Measurements from ENCODE around the gene TALDO1.

Gene TALDO1

DNA sequence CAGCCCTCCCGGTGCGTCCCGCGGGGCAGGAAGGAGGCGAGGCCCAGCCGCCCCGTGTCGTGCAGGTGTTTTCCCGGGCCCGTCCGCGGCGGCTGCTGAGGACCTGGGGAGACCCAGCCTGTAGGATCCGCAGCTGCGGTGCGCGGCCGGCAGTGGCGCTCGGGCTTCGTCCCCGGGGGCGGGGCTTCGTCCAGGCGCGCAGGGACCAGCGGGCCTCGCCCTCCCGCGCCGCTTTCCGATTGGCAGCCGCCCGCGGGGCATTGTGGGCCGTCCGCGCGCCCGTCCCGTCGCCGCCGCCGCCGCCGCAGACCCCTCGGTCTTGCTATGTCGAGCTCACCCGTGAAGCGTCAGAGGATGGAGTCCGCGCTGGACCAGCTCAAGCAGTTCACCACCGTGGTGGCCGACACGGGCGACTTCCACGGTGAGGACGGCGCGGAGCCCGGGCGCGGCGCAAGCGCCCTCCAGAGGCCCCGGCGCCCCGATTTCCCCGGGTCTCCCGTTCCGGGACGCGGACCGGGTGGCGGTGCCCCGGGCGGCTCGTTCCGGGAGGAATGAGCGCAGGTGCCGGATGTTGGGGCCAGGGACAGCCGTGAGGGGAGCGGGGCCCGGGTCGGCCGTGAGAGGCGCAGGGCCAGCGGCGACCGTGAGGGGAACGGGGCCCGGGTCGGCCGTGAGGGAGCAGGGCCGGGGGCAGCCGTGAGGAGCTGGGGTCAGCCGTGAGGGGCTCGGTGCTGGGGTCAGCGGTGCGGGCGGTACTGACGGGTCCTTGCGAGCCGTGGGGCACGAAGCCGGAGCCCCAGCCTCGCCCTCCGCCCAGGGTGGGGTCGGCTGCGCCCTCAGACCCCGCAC lies at the start of gene TALDO1:
Gene TALDO1, plus strand, starts transcription at position 307 of the 849 bp plus-strand sequence. Its CDS starts 18 bp downstream, at position 325.
- peak; percentile 84 to 97 (median 94) for DNase-seq
- intact Hi-C loops (cut with DNase I) = no loop called here

DNA sequence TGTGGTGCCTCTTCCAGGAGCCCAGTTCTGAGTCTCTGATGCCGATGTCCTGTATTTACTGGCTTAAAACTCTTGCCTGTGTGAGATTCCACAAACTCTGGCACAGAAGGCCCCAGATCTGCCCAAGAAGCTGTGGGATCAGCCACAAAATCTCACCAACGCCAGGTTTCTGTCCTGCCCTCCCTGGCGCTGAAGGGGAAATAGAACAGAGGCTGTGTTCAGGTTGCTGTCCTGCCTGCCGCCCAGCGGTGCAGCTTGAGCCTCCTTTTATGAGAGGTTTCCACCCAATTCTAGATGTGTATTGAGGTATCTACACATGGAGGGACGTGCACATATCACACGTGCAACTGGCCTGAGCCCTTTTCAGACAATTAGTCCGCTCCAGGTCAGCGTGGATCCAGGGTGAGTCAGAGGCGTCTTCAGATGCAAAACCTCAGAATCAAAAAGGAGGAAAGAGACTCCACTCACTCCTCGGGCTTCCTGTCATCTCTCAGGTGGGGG lies 49.4 kb upstream of the TALDO1 start:
- intact Hi-C loops (cut with DNase I) = loop anchor here (10.0 kb wide), 1 partner anchor 133 kb away; the partner anchor contains the start of genes LMNTD2 and RASSF7
- DNase-seq = peak in 1 of 42 donors; percentile 25

DNA sequence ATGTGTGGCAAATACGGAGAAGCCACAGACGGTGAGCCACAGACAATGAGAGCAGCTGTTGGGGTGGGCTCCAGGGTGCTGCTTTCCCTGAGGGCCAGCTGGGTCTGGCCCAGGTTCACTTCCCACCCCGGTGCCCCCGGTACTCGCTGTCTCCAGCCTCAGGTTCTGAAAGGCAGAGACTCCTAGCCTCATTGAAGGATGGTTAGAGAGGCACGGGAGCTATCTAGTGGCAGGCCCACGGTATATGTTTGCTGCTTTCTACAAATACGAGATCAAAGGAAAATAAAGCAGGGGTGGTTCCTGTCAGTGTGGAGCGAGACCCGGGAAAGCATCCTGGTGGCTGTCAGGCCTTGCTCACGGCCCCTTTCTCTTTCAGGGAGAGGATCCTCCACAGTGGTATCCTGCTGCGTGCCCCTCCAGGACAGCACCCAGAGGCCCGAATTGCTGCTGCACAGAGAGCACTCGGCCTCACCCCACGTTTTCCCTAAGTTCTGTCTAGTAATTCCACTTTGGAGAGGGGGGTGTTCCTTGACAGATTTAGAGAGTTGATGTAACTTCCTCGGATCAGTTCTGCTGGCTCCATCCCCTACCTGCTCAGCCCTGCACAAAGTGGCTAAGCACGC lies 48.7 kb upstream of the TALDO1 start:
- intact Hi-C loops (cut with DNase I) = loop anchor here (10.0 kb wide), 1 partner anchor 134 kb away; the partner anchor contains the start of genes LMNTD2 and RASSF7
- DNase-seq = peak in 3 of 42 donors; percentile 35 to 60 (median 53)

DNA sequence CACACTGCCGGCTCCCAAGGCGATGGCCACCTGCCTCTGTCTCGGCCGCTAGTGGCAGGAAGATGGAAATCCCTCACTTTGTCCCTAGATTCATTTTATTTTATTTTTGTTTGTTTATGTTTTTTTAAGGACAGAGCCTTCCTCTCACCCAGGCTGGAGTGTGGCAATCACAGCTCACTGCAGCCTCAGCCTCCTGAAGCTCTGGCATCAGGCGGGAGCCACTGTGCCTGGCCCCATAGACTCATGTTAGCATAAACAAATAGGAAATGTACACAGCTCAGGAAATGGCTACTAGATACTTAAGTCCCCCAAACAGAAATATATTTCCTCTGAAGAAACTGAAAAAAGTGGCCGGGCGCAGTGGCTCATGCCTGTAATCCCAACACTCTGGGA lies 48.2 kb upstream of the TALDO1 start:
- no peak for DNase-seq
- intact Hi-C loops (cut with DNase I) = loop anchor here (10.0 kb wide), 1 partner anchor 134 kb away; the partner anchor contains the start of genes LMNTD2 and RASSF7

DNA sequence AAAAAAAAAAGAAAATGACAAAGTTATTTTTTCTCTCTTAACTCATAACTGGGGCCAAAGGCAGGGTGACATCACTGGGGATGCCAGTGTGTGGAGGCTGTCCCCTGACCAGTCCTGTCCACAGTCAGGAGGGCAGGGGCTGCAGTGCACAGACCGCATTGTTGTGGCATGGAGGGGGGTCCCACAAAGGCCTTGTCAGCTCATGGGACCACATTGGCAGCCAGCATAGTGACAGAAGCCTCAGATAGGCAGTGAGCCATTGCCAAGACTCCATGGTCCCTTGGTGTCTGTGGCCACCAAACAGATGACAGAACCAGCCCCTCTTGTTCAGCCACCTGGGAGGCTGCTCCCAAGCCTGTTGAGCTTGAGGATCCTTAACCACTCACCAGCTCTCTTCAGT lies 47.5 kb upstream of the TALDO1 start:
- intact Hi-C loops (cut with DNase I) = loop anchor here (10.0 kb wide), 1 partner anchor 135 kb away; the partner anchor contains the start of genes LMNTD2 and RASSF7
- DNase-seq = no peak

DNA sequence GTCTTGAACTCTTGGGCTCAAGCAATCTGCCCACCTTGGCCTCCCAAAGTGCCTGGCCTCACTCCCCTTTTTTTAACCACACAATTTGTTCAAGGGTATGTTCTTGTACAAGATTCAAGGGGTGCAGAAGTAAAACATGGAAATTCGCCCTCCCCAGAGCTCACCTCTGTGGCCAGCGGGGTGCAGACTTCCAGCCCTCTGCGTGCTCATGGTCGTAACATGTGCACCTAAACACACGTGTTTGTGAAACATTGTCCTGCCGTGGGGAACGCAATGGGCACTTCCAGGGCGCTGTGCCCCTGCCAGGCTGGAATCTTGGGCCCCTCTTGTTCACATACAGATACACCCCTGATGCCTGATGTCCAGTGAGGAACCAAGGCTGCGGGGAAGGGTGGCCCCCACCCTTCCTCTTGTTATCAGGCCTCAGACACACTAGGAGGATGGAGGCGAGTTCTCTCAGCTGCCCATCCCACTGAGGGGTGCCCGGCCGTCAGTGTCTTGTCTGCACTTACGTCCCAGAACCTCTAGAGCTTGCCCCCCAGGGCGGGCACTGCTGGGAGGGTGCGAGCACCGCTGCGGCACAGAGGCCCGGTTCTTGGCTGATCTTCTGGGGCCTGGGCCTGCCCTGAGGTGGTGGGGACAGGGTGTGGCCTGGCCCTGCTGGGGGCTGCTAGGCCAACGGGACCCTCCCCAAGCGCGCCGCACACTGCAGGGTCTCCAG lies 45.4 kb upstream of the TALDO1 start:
- intact Hi-C loops (cut with DNase I) = no loop called here
- DNase-seq = no peak

DNA sequence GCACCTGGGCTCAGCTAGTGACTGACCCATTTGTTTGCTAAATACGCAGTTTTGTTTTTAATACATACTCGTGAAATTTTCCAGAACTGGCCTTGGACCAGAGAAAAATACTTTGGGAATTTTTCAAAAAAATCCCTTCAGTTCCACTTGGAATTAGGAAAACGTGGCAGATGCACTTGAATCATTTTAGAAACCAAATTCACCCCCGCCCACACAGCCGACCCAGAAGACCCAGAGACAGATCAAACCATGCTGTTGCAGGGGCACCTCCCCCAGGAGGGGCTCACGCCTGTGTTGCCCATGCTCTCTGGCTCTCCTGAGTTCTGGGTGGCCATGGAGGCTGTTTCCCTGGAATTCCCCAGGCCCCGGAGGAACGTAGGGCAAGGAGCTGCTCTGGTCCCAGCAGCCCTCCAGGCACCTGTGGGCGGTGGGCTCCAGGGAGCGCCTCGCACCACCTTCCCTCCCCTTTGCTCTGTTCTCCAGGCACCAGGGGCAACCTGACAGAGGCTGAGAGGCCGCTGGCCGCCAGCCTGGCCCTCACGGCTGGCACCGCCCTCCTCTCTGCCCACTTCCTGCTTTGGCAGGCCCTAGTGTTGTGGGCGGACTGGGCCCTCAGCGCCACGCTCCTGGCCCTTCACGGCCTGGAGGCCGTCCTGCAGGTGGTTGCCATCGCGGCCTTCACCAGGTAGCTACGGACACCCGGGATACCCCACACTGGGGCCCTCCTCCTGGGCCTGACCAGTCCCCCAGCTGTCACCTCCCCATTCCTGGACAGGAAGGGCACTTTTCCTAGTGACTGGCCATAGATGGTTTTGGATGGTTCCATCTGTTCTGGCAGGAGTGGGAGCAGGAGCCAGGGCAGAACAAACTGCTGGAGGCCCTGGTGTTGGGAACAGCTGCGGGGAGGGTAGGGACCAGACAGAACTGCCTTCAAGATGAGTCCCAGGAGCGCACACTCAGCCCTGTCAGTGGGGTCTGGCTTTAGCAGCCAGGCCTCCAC lies 44.5 kb upstream of the TALDO1 start:
- peak in 5 of 42 donors; percentile 42 to 68 (median 63) for DNase-seq
- intact Hi-C loops (cut with DNase I) = no loop called here

DNA sequence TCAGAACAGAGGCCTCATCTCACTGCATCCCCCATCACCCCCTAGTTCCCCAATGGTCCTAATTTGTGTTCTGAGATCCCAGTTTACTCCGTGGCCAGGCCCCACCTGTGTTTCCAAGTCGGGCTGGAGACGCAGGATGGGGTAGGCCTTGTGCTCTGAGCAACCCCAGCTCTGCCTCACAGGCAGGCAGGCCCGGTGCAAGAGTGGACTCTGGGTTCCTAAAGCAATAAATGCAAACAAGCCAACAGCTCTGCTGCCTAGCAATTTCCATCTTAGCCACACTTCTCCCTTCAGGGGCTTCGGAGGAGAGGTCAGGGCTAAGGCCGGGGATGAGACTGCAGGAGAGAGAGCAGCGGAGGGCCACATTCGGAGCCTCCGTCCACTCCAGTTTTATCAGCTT lies 43.8 kb upstream of the TALDO1 start:
- no peak for DNase-seq
- intact Hi-C loops (cut with DNase I) = no loop called here

DNA sequence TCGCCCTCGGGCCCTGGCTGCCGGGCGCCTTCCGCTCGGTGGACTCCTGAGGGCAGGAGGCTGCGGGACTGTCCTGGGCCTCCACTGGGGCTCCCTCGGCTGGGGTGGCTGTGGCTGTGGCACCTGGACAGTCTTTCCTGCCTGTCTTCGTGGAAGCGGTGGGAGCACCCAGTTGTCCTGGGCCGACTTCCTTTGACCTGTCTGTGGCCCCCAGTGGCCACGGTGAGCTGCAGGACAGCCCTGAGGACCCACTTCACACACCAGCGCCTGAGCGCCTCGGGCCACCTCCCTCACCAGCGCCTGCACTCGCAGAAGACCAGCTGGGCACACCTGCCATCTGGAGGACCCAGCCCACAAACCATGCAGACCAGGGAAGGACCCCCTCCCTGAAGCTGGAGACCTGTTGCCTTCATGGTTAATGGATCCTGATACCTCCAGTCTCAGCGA lies 43.0 kb upstream of the TALDO1 start:
- no peak for DNase-seq
- intact Hi-C loops (cut with DNase I) = no loop called here

DNA sequence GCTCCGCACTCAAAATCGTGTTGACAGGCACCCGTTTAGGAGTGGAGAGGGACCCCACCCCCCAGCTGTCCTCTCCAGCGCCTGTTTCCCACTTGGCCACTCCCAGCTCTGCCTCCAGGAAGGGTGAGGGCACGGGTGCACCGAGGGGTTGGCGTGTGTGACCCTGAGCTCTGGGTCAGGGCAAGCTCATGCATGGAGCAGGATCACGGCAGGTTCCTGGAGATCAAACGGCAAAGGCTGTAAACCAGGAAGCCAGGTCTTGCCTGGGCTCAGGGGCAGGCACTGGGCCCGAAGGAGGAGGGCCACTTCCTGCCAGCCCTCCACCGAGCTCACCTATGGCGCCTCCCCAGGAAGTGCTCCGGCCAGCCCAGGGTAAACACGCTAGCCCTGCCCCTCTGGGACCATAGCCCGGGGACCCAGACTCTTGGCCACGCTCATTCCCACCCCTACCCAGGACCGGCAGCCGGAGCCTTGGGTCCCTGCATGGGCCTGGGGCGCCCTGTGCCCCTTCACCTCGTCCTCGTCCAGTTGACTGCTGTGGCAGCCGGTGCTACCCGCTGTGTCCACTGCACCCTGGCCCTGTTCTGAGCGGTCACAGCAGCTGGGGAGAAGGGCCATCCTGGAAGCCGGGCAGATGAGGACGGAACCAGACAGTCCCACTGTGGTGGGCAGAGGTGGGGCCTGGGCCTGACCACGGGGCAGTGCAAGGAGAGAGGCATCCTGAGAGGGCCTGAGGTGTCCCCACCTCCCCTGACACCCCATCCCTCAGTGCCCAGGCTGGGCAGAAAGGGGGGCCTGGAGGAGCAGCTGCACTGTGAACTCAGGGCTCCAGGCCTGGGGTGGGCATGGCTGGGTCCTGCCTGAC lies 42.3 kb upstream of the TALDO1 start:
- DNase-seq = no peak
- intact Hi-C loops (cut with DNase I) = no loop called here

DNA sequence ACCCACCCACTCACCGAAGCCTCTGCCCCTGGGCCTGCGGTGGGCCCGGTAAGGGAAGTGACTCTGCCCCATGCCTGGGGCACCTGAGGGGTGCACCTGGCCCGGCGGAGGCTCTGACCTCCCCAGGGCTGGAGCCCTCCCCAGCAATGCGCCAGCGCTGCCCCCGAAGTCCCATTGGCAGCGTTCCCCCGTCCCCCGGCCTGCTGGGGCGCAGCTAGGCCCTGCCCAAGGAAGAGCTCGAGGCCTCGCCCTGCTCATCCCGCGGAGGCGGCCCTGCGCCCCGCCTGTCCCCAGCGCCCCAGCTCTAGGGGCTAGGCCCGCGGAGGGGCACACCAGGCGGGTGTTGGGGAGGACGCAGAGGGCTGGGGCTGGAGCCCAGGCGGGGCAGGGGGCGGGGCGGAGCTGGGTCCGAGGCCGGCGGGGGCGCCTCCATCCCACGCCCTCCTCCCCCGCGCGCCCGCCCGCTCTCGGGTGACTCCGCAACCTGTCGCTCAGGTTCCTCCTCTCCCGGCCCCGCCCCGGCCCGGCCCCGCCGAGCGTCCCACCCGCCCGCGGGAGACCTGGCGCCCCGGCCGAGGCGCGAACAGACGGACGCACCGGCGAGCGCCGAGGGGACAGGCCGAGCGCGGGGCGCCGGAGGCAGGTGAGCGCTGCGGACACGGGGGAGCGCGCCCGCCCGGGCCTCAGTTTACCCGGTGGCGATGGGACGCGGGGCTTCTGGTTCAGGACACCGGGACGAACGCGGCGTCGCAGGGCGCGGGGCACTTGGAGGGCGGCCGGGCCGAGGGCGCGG lies 41.4 kb upstream of the TALDO1 start, which contains the start of gene EPS8L2:
Gene EPS8L2, plus strand, starts transcription at position 586 of the 793 bp plus-strand sequence. CDS start 3,177 bp downstream, outside the sequence.
- intact Hi-C loops (cut with DNase I) = no loop called here
- peak in 3 of 42 donors; percentile 30 to 58 (median 40) for DNase-seq

DNA sequence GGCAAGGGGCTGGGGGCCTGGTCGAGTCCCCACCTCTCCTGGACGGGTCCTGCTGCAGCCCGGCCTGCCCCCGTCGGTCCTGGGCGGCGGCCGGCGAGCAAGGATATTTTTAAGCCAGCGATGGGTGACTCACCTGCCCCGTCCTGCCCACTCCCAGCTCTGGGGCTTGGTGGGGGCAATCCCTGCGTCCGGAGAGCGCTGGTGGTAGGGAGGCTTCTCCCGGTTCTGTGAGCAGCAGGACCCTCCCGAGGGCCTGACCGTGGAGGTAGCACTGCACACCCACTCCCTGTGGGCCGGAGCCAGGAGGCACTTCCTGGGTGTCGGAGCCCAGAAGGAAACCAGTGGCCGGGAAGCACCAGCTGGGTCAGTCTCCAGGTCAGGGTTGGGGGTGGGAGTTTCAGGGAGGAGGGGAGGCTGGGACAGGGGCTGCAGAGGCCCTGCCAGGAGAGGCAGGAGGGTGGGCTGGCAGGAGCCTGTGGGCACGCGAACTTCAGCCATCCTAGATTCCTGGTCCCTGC lies 40.8 kb upstream of the TALDO1 start:
- DNase-seq = no peak
- intact Hi-C loops (cut with DNase I) = no loop called here

DNA sequence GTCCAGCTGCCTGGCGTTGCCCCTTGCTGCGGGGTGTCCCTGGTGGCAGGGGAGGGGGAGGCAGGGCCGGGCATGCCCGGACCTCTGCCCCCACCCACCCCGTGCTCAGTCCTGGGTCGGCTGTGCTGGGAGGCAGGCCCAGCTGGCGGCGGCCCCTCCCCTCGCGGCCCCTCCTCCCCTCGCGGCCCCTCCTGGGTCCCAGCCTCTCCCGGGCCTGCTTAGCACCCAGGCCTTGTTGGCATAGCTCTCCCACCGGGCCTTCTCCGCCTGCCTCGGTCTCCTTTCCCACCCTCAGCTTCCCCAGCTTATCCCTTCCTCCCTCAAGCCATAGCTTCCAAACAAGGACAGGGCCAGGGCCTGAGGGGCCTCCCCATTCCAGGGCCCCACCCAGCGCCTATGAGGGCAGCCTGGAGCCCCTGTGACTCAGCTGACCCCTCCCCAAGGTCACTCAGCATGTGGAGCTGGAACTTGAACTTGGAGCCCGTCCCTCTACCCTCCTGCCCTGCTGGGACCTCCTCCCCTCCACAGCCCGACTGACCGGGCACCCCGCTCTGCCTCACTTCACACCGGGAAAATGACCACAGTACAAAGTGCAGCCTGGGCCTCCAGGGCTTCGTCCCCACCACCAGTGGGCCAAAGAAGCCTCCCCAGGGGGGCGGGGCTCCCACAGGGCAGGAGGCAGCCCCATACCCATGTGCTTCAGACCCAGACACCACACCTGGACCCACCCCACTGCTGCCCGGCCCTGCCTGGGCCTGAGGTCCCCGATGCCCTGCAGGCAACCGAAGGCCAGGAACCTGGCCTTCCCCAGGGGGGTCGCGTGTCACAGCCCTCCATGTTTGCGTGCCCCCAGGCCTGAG lies 40.1 kb upstream of the TALDO1 start:
- intact Hi-C loops (cut with DNase I) = no loop called here
- DNase-seq = peak in 4 of 42 donors; percentile 31 to 53 (median 36)

DNA sequence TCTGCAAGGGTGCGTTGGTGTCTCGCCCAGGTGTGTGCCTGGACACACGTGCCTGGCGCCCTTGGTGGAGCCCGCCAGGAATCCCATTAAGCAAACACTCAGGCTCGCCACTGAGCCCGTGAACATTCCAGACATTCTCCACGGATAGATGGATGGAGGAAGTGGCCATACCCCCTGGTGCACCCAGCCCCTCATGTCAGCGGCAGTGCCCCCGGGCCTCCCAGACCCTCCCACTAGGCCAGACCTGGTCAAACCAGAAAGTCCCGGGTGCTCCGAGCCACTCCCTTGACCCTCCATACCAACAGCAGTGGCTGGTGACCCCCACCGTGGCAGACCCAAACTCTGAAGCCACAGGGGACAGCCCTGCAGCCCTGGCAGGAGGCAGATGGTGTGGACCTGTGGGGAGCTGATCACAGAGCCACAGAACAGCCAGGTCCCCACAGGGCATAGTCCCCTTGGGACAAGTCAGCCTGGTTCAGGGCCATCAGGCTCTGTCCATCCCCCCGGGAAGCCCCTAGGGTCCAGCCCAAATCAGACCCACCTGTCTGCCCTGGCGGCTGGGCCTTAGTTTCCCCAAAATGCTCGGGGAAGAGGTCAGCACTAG lies 39.3 kb upstream of the TALDO1 start:
- no peak for DNase-seq
- intact Hi-C loops (cut with DNase I) = no loop called here

DNA sequence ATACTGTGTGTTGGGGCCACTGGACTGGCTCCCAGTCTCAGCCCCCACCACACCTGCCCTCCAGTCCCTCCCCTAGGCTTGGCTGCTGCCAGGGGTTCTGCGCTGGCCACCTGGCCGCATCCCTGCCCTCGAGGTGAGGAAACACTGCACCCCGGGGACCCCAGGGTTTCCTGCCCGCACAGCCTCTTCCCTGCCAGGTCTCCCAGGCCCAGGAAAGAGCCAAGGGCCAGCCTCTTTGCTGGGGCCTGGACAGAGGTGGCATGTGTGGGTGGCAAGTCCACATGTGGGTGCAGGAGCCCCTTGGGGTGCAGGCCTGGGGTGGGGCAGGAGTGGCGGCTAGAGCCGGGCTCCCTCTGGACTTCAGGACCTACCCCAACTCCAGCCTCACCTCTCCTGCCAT lies 38.8 kb upstream of the TALDO1 start:
- intact Hi-C loops (cut with DNase I) = no loop called here
- DNase-seq = no peak

Measured in head of caudate nucleus (tissue), 42 donors.